Liver (tissue), 9 donors: Measurements from ENCODE around the gene BRAF. TPM values are rescaled to one million over a fixed set of nuclear protein-coding genes. Genes with fewer than 3 reads are reported as not detected.

Experiments
- DNase-seq: peaks from one replicate; pipeline ENCODE4 v3.0.0-alpha.2; 2017; ENCODE audit warnings: low spot score
- H3K27ac ChIP-seq, 2 donors: one replicate each; pipeline ENCODE4 v1.7.0; 2013; ENCODE audit warnings: inconsistent platforms in 2 of 2, low read length in 2 of 2, control low read depth in 1 of 2, low read depth in 1 of 2, mild to moderate bottlenecking in 1 of 2
- H3K27me3 ChIP-seq, 4 donors: one replicate each; pipeline versions ENCODE4 v1.6.1 to v1.7.0; 2013; ENCODE audit warnings: low read length in 3 of 4, inconsistent platforms in 1 of 4, mild to moderate bottlenecking in 1 of 4, moderate library complexity in 1 of 4; ENCODE audit not compliant: control insufficient read depth in 4 of 4, insufficient read depth in 4 of 4
- H3K36me3 ChIP-seq, 4 donors: one replicate each; pipeline versions ENCODE4 v1.6.1 to v1.7.0; 2013; ENCODE audit warnings: low read length in 3 of 4, mild to moderate bottlenecking in 3 of 4, low read depth in 1 of 4, moderate library complexity in 1 of 4; ENCODE audit not compliant: control insufficient read depth in 4 of 4, insufficient read depth in 3 of 4
- H3K4me1 ChIP-seq, 4 donors: one replicate each; pipeline versions ENCODE4 v1.6.1 to v1.7.0; 2013; ENCODE audit warnings: low read length in 3 of 4, mild to moderate bottlenecking in 3 of 4, moderate library complexity in 1 of 4; ENCODE audit not compliant: control insufficient read depth in 4 of 4, insufficient read depth in 4 of 4
- H3K4me3 ChIP-seq, 3 donors: one replicate each; pipeline versions ENCODE4 v1.6.1 to v1.7.0; 2013; ENCODE audit warnings: low read length in 3 of 3, control low read depth in 1 of 3, low read depth in 1 of 3, mild to moderate bottlenecking in 1 of 3
- H3K9ac ChIP-seq, 2 donors: one replicate each; pipeline ENCODE4 v1.7.0; 2013; ENCODE audit warnings: low read length in 2 of 2, mild to moderate bottlenecking in 2 of 2, moderate library complexity in 2 of 2, control low read depth in 1 of 2, low read depth in 1 of 2
- H3K9me3 ChIP-seq, 4 donors: one replicate each; pipeline versions ENCODE4 v1.6.1 to v1.7.0; 2013; ENCODE audit warnings: low read length in 3 of 4; ENCODE audit not compliant: control insufficient read depth in 4 of 4
- EGR1 ChIP-seq, 2 donors: IDR thresholded peaks; 2 replicates each; pipeline ENCODE4 v1.6.1; 2016 to 2018; ENCODE audit warnings: antibody characterized with exemption in 2 of 2, low read depth in 2 of 2
- FOXA1 ChIP-seq: IDR thresholded peaks from 2 replicates; pipeline ENCODE4 v1.6.1; 2016; ENCODE audit warnings: antibody characterized with exemption
- FOXA2 ChIP-seq: IDR thresholded peaks from 2 replicates; pipeline ENCODE4 v1.6.1; 2016; ENCODE audit warnings: antibody characterized with exemption
- GABPA ChIP-seq, 2 donors: IDR thresholded peaks in 1 of 2; conservative IDR thresholded peaks in 1 of 2; 2 replicates each; pipeline ENCODE4 v1.6.1; 2016; ENCODE audit warnings: antibody characterized with exemption in 2 of 2, mild to moderate bottlenecking in 1 of 2, moderate library complexity in 1 of 2
- HNF4A ChIP-seq, 2 donors: conservative IDR thresholded peaks; 2 replicates each; pipeline ENCODE4 v1.6.1; 2016; ENCODE audit warnings: antibody characterized with exemption in 2 of 2, mild to moderate bottlenecking in 2 of 2
- HNF4G ChIP-seq: IDR thresholded peaks from 2 replicates; pipeline ENCODE4 v1.6.1; 2016; ENCODE audit warnings: antibody characterized with exemption
- JUND ChIP-seq, 2 donors: IDR thresholded peaks; 2 replicates each; pipeline ENCODE4 v1.6.1; 2016; ENCODE audit warnings: antibody characterized with exemption in 2 of 2
- NR2F2 ChIP-seq: IDR thresholded peaks from 2 replicates; pipeline ENCODE4 v1.6.1; 2016; ENCODE audit warnings: antibody characterized with exemption
- RAD21 ChIP-seq, 2 donors: IDR thresholded peaks; 2 replicates each; pipeline ENCODE4 v1.6.1; 2016; ENCODE audit warnings: antibody characterized with exemption in 2 of 2, mild to moderate bottlenecking in 2 of 2
- RXRA ChIP-seq, 2 donors: IDR thresholded peaks; 2 replicates each; pipeline ENCODE4 v1.6.1; 2017 to 2018; ENCODE audit warnings: antibody characterized with exemption in 2 of 2, mild to moderate bottlenecking in 1 of 2
- SP1 ChIP-seq: IDR thresholded peaks from 2 replicates; pipeline ENCODE4 v1.6.1; 2018; ENCODE audit warnings: antibody characterized with exemption, mild to moderate bottlenecking
- TAF1 ChIP-seq: conservative IDR thresholded peaks from 2 replicates; pipeline ENCODE4 v1.6.1; 2016; ENCODE audit warnings: antibody characterized with exemption, mild to moderate bottlenecking
- YY1 ChIP-seq: IDR thresholded peaks from 2 replicates; pipeline ENCODE4 v1.6.1; 2016; ENCODE audit warnings: antibody characterized with exemption, mild to moderate bottlenecking
- WGBS: extraction: QIAGEN DNeasy Blood & Tissue Kit; methylation state at CpG from one replicate; pipeline ENCODE4 v1.1.7; 2013; 5-methylcytosine and 5-hydroxymethylcytosine counted together
- polyA plus RNA-seq, 2 donors: library from polyadenylated mRNA; stranded (reverse) in 1 of 2; unstranded in 1 of 2; fragments of 200-250 nt in 1 of 2; fragments of >200 nt in 1 of 2; fragmentation: Nextera tagmentation in 1 of 2; extraction: Ambion mirVana in 1 of 2; gene quantifications; one replicate each; pipeline versions ENCODE4 v1.2.1 to v1.2.3, GENCODE V29; 2013 to 2015
- total RNA-seq, 2 donors: library from RNA; depleted of rRNA; stranded (reverse); fragments of >200 nt; gene quantifications; one replicate each; pipeline ENCODE4 v1.2.3, GENCODE V29; 2014
- TF ChIP-seq, protein P1 (sequence below): fragments of 150-350 bp; IDR thresholded peaks from 2 replicates; pipeline ENCODE4 v1.5.1; 2017; ENCODE audit warnings: improper control_type of control experiment, low read depth, low read length; ENCODE audit not compliant: missing input control
- TF ChIP-seq, protein P2 (sequence below): IDR thresholded peaks from 2 replicates; pipeline ENCODE4 v1.6.1; 2016; ENCODE audit warnings: antibody characterized with exemption
- TF ChIP-seq, protein P3 (sequence below): IDR thresholded peaks from 2 replicates; pipeline ENCODE4 v1.6.1; 2016; ENCODE audit warnings: antibody characterized with exemption
- TF ChIP-seq, protein P4 (sequence below): IDR thresholded peaks from 2 replicates; pipeline ENCODE4 v1.6.1; 2016; ENCODE audit warnings: antibody characterized with exemption, mild to moderate bottlenecking
- TF ChIP-seq, protein P5 (sequence below): IDR thresholded peaks from 2 replicates; pipeline ENCODE4 v1.6.1; 2016; ENCODE audit warnings: antibody characterized with exemption
- donor health status: healthy.
- donor health status: healthy.
- donor health status: healthy.
- donor health status: healthy.
- donor health status: healthy.

BRAF gene
- total and polyA plus RNA-seq, 4 donors = 2.6 to 21.9 (median 14.0) TPM

DNA sequence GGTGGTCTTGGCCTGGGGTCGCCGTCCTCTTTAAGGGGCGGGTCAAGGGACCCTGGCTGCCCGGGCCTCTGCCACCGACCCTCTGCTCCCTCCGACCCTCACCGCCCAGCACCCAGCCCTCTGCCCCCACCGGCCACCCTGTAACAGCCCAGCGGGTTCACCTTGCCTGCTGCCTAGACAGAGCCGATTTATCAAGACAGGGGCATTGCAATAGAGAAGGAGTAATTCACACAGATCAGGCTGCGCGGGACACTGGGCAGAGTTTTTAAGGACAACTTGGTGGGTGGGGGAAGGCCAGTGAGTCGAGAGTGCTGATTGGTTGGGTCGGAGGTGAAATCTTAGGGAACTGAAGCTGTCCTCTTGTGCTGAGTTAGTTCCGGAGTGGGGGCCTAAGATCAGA is 252.8 kb downstream of the BRAF start:
- no peak overlapping the region for H3K9ac ChIP-seq
- DNase-seq = no peak
- TF ChIP-seq HNF4G (no peak), RXRA (IDR thresholded peaks at IDR 0.05) (no peak), FOXA2 (no peak), HNF4A (conservative IDR thresholded peaks at IDR 0.05) (no peak), SP1 (no peak), NR2F2 (no peak), YY1 (no peak), FOXA1 (no peak), GABPA (IDR thresholded peaks at IDR 0.05 in 1 of 2, conservative IDR thresholded peaks at IDR 0.05 in 1 of 2) (no peak), JUND (IDR thresholded peaks at IDR 0.05) (no peak), TAF1 (no peak), EGR1 (IDR thresholded peaks at IDR 0.05; ENCODE audit: low read depth in 2 of 2) (no peak)
- TF ChIP-seq, protein P1, sequence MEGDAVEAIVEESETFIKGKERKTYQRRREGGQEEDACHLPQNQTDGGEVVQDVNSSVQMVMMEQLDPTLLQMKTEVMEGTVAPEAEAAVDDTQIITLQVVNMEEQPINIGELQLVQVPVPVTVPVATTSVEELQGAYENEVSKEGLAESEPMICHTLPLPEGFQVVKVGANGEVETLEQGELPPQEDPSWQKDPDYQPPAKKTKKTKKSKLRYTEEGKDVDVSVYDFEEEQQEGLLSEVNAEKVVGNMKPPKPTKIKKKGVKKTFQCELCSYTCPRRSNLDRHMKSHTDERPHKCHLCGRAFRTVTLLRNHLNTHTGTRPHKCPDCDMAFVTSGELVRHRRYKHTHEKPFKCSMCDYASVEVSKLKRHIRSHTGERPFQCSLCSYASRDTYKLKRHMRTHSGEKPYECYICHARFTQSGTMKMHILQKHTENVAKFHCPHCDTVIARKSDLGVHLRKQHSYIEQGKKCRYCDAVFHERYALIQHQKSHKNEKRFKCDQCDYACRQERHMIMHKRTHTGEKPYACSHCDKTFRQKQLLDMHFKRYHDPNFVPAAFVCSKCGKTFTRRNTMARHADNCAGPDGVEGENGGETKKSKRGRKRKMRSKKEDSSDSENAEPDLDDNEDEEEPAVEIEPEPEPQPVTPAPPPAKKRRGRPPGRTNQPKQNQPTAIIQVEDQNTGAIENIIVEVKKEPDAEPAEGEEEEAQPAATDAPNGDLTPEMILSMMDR = no peak
- TF ChIP-seq, protein P2, sequence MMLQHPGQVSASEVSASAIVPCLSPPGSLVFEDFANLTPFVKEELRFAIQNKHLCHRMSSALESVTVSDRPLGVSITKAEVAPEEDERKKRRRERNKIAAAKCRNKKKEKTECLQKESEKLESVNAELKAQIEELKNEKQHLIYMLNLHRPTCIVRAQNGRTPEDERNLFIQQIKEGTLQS = no peak
- TF ChIP-seq, protein P3, sequence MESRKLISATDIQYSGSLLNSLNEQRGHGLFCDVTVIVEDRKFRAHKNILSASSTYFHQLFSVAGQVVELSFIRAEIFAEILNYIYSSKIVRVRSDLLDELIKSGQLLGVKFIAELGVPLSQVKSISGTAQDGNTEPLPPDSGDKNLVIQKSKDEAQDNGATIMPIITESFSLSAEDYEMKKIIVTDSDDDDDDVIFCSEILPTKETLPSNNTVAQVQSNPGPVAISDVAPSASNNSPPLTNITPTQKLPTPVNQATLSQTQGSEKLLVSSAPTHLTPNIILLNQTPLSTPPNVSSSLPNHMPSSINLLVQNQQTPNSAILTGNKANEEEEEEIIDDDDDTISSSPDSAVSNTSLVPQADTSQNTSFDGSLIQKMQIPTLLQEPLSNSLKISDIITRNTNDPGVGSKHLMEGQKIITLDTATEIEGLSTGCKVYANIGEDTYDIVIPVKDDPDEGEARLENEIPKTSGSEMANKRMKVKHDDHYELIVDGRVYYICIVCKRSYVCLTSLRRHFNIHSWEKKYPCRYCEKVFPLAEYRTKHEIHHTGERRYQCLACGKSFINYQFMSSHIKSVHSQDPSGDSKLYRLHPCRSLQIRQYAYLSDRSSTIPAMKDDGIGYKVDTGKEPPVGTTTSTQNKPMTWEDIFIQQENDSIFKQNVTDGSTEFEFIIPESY = no peak
- TF ChIP-seq, protein P4, sequence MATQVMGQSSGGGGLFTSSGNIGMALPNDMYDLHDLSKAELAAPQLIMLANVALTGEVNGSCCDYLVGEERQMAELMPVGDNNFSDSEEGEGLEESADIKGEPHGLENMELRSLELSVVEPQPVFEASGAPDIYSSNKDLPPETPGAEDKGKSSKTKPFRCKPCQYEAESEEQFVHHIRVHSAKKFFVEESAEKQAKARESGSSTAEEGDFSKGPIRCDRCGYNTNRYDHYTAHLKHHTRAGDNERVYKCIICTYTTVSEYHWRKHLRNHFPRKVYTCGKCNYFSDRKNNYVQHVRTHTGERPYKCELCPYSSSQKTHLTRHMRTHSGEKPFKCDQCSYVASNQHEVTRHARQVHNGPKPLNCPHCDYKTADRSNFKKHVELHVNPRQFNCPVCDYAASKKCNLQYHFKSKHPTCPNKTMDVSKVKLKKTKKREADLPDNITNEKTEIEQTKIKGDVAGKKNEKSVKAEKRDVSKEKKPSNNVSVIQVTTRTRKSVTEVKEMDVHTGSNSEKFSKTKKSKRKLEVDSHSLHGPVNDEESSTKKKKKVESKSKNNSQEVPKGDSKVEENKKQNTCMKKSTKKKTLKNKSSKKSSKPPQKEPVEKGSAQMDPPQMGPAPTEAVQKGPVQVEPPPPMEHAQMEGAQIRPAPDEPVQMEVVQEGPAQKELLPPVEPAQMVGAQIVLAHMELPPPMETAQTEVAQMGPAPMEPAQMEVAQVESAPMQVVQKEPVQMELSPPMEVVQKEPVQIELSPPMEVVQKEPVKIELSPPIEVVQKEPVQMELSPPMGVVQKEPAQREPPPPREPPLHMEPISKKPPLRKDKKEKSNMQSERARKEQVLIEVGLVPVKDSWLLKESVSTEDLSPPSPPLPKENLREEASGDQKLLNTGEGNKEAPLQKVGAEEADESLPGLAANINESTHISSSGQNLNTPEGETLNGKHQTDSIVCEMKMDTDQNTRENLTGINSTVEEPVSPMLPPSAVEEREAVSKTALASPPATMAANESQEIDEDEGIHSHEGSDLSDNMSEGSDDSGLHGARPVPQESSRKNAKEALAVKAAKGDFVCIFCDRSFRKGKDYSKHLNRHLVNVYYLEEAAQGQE = no peak
- WGBS = 77% methylated on average over 15 of the region's 15 CpGs
- H3K4me1 ChIP-seq = peaks cover 2 to 21% (median 13%) of the 10 kb centered on the region in 4 donors
- no peaks in the 10 kb centered on the region for H3K9me3 ChIP-seq
- no peak overlapping the region for H3K4me3 ChIP-seq
- H3K27ac ChIP-seq = no peak overlapping the region
- H3K36me3 ChIP-seq = no peaks in the 10 kb centered on the region
- H3K27me3 ChIP-seq = no peaks in the 10 kb centered on the region

DNA sequence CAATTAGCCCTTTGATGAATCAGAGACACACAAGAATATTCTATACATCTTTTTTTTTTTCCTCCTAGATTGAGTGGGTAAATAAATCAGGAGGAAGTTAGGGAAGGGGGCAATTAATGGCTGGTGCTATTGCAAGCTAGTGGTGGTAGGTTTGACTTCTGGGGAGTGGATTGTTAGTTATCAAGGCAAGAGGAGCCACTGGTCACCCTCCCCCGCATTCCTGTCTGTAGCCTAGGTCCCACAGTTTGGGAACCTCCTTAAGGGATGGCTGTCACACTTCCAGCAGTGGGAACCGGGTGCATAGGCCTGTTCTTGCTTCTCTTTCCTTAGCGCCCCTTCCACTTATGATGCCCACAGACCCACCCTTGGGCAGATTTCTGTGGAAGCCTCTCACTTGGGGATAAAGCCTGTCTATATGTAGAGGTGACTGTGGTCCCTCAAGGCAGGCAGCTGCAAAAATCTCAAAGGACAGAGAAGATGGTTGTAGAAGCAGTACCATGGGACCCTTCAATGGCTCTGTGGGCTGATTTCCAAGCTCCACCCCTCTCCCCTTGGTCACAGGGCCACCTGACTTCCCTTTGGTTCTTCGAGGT is 254.3 kb downstream of the BRAF start:
- WGBS = 83% methylated on average over 4 of the region's 4 CpGs
- Histone ChIP-seq H3K4me3 (no peak overlapping the region), H3K36me3 (no peaks in the 10 kb centered on the region), H3K4me1 (peaks cover 2 to 18% (median 12%) of the 10 kb centered on the region in 4 donors), H3K9ac (no peak overlapping the region), H3K27me3 (no peaks in the 10 kb centered on the region), H3K9me3 (no peaks in the 10 kb centered on the region), H3K27ac (no peak overlapping the region)
- no peak for TF ChIP-seq SP1
- no peak for TF ChIP-seq RAD21 (IDR thresholded peaks at IDR 0.05)
- no peak for TF ChIP-seq FOXA2
- TF ChIP-seq, protein P4 = no peak
- no peak for TF ChIP-seq EGR1 (IDR thresholded peaks at IDR 0.05; ENCODE audit: low read depth in 2 of 2)
- TF ChIP-seq, protein P2 = no peak
- TF ChIP-seq GABPA (IDR thresholded peaks at IDR 0.05 in 1 of 2, conservative IDR thresholded peaks at IDR 0.05 in 1 of 2) = no peak
- no peak for TF ChIP-seq HNF4G
- no peak for TF ChIP-seq HNF4A (conservative IDR thresholded peaks at IDR 0.05)
- no peak for TF ChIP-seq NR2F2
- TF ChIP-seq, protein P5, sequence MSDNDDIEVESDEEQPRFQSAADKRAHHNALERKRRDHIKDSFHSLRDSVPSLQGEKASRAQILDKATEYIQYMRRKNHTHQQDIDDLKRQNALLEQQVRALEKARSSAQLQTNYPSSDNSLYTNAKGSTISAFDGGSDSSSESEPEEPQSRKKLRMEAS = no peak
- no peak for DNase-seq
